GM19452 (cell line): ENCODE data around the gene MYH14.
"Not testable (repeated sequence)": the region's sequence is repeated elsewhere in the genome, so short reads cannot be mapped to it uniquely, and the experiment has no call there.

Experiments used
- ATAC-seq: cut with Tn5 transposase; IDR thresholded peaks from one replicate; pipeline ENCODE4 v1.9.1; 2021; ENCODE audit not compliant: unreplicated experiment

MYH14 gene

GRCh38 chr19:50223439-50223716 is 20.0 kb downstream of the MYH14 start:
- no peak for ATAC-seq

- no peak for ATAC-seq
These were observed 21.7 kb downstream of the MYH14 start for GRCh38 chr19:50224986-50225747.

GRCh38 chr19:50226536-50226935 is 23.1 kb downstream of the MYH14 start:
- no peak for ATAC-seq

- ATAC-seq, result not testable (repeated sequence)
These were observed 24.7 kb downstream of the MYH14 start for GRCh38 chr19:50228153-50228552.

GRCh38 chr19:50230379-50231351 is 27.2 kb downstream of the MYH14 start:
- ATAC-seq, result no peak

GRCh38 chr19:50231417-50231816 is 28.0 kb downstream of the MYH14 start:
- not testable (repeated sequence) for ATAC-seq

GRCh38 chr19:50231821-50232220 is 28.4 kb downstream of the MYH14 start:
- no peak for ATAC-seq

GRCh38 chr19:50232600-50232999 is 29.2 kb downstream of the MYH14 start:
- no peak for ATAC-seq

GRCh38 chr19:50233308-50233910 is 30.0 kb downstream of the MYH14 start:
- ATAC-seq, result no peak

- not testable (repeated sequence) for ATAC-seq
These were observed 34.1 kb downstream of the MYH14 start for GRCh38 chr19:50237493-50237892.

- ATAC-seq, result no peak
These were observed 34.6 kb downstream of the MYH14 start for GRCh38 chr19:50238043-50238442.

- ATAC-seq, result no peak
These were observed 36.6 kb downstream of the MYH14 start for GRCh38 chr19:50239921-50240590.

GRCh38 chr19:50242581-50242980 is 39.2 kb downstream of the MYH14 start:
- ATAC-seq, result no peak

GRCh38 chr19:50244695-50245094 is 41.3 kb downstream of the MYH14 start:
- no peak for ATAC-seq

GRCh38 chr19:50248413-50248812 is 45.0 kb downstream of the MYH14 start:
- no peak for ATAC-seq

GRCh38 chr19:50248826-50249225 is 45.4 kb downstream of the MYH14 start:
- no peak for ATAC-seq

GRCh38 chr19:50249636-50250035 is 46.2 kb downstream of the MYH14 start:
- no peak for ATAC-seq

- no peak for ATAC-seq
These were observed 47.2 kb downstream of the MYH14 start for GRCh38 chr19:50250450-50251136.

- no peak for ATAC-seq
These were observed 48.9 kb downstream of the MYH14 start for GRCh38 chr19:50252111-50252886.

- no peak for ATAC-seq
These were observed 49.5 kb downstream of the MYH14 start for GRCh38 chr19:50252887-50253268.
